K562 (cell line): Measurements from ENCODE around the gene PPP1R12B. TPM values are rescaled to one million over a fixed set of nuclear protein-coding genes. Genes with fewer than 3 reads are reported as not detected.

ENCODE experiments used
- ARID2 ChIP-seq: fragments of 450-650 bp; IDR thresholded peaks from 2 replicates; pipeline ENCODE4 v1.6.1; 2017; ENCODE audit warnings: antibody characterized with exemption, mild to moderate bottlenecking
- CTCFL ChIP-seq: IDR thresholded peaks from 2 replicates; pipeline ENCODE4 v1.6.1; 2011; ENCODE audit warnings: borderline replicate concordance, low read depth, mild to moderate bottlenecking, moderate library complexity, low read length; ENCODE audit not compliant: insufficient read depth, poor library complexity, severe bottlenecking
- DEAF1 ChIP-seq: fragments of 450-650 bp; formaldehyde crosslinking; IDR thresholded peaks from 2 replicates; pipeline ENCODE4 v1.4.0; 2020; ENCODE audit warnings: mild to moderate bottlenecking, moderate library complexity
- FOXA3 ChIP-seq, 2 experiments: fragments of 450-650 bp in 1 of 2; sonication (generic) in 1 of 2; formaldehyde crosslinking; IDR thresholded peaks in 1 of 2; conservative IDR thresholded peaks in 1 of 2; 2 replicates each; pipeline versions ENCODE4 v1.4.0 to v1.8.0; 2020 to 2022; ENCODE audit warnings: mild to moderate bottlenecking in 2 of 2, missing genetic modification reagents in 1 of 2
- HINFP ChIP-seq: fragments of 450-650 bp; conservative IDR thresholded peaks from 2 replicates; pipeline ENCODE4 v1.6.1; 2016; ENCODE audit warnings: missing genetic modification characterization, low read depth, mild to moderate bottlenecking, control low read depth, missing compliant biosample characterization
- KLF16 ChIP-seq: IDR thresholded peaks from 2 replicates; pipeline ENCODE4 v1.6.1; 2016; ENCODE audit warnings: antibody characterized with exemption
- RAD21 ChIP-seq, 2 experiments: fragments of 250-450 bp in 1 of 2; fragments of 450-650 bp in 1 of 2; sonication (Bioruptor Pico) in 1 of 2; formaldehyde crosslinking in 1 of 2; IDR thresholded peaks in 1 of 2; conservative IDR thresholded peaks in 1 of 2; 2 replicates each; pipeline versions ENCODE4 v1.4.0 to v1.8.0; 2020 to 2022; ENCODE audit warnings: mild to moderate bottlenecking in 2 of 2, moderate library complexity in 1 of 2
- RB1 ChIP-seq: fragments of 450-650 bp; IDR thresholded peaks from 2 replicates; pipeline ENCODE4 v1.6.1; 2017; ENCODE audit warnings: low read depth, mild to moderate bottlenecking
- RCOR1 ChIP-seq, 2 experiments: IDR thresholded peaks; 2 replicates each; pipeline ENCODE4 v1.6.1; 2012; ENCODE audit warnings: low read depth in 2 of 2, low read length in 2 of 2, borderline replicate concordance in 1 of 2, improper control_type of control experiment in 1 of 2
- XRCC5 ChIP-seq: fragments of 200-400 bp; formaldehyde crosslinking; IDR thresholded peaks from 2 replicates; pipeline ENCODE4 v1.6.1; 2017; ENCODE audit warnings: low read depth, mild to moderate bottlenecking, low read length
- ZNF407 ChIP-seq: fragments of 450-650 bp; IDR thresholded peaks from 2 replicates; pipeline ENCODE4 v1.6.1; 2016; ENCODE audit warnings: low read depth
- polyA plus RNA-seq, 8 experiments: library from polyadenylated mRNA; depleted of rRNA in 4 of 8; stranded (reverse) in 5 of 8; unstranded in 3 of 8; fragments of >200 nt; fragmentation: Nextera tagmentation in 2 of 8; fragmentation: Illumina TruSeq in 1 of 8; extraction: Ambion mirVana in 2 of 8; extraction: Trizol in 1 of 8; gene quantifications; 2 replicates each; pipeline versions ENCODE4 v1.2.1 to v1.2.3, GENCODE V29; 2011 to 2014; ENCODE audit warnings: inconsistent platforms in 1 of 8, missing spikeins in 1 of 8
- total RNA-seq, 7 experiments: library from RNA; depleted of rRNA in 6 of 7; stranded (reverse); fragments of >200 nt in 6 of 7; fragmentation: Illumina TruSeq in 2 of 7; extraction: Trizol in 2 of 7; gene quantifications; 2 replicates each; pipeline versions ENCODE4 v1.2.1 to v1.2.3, GENCODE V29; 2011 to 2021; ENCODE audit warnings: low replicate concordance in 1 of 7

PPP1R12B gene
- total and polyA plus RNA-seq, 9 of the 15 experiments (the other 6 are each of a cell fraction or from before 2014, with no cell fraction given): 0.73 to 16.9 (median 13.6) TPM

- TF ChIP-seq ZNF407 (no peak), RAD21 (CRISPR knock-in tag; conservative IDR thresholded peaks at IDR 0.05 in 1 of 2, IDR thresholded peaks at IDR 0.05 in 1 of 2) (peak; percentile 98), KLF16 (peak; percentile 22; the same call in 1 of the 2 replicates), HINFP (no peak), RB1 (no peak), ARID2 (peak; percentile 84; the same call in 1 of the 2 replicates), FOXA3 (CRISPR knock-in tag; conservative IDR thresholded peaks at IDR 0.05 in 1 of 2, IDR thresholded peaks at IDR 0.05 in 1 of 2) (peak; percentile 49 to 79; a peak in 3 of 4 replicates), DEAF1 (CRISPR knock-in tag) (peak; percentile 95), CTCFL (peak; percentile 55), XRCC5 (no peak), RCOR1 (IDR thresholded peaks at IDR 0.05; ENCODE audit: borderline replicate concordance in 1 of 2, low read depth in 2 of 2, low read length in 2 of 2) (peak in 1 of 2 experiments; percentile 82; a peak in 2 of 4 replicates)
Observed at GRCh38 chr1:202571719-202572339, 223.3 kb downstream of the PPP1R12B start (continued).
